ENCODE results near the gene GOPC.

GOPC gene

DNA sequence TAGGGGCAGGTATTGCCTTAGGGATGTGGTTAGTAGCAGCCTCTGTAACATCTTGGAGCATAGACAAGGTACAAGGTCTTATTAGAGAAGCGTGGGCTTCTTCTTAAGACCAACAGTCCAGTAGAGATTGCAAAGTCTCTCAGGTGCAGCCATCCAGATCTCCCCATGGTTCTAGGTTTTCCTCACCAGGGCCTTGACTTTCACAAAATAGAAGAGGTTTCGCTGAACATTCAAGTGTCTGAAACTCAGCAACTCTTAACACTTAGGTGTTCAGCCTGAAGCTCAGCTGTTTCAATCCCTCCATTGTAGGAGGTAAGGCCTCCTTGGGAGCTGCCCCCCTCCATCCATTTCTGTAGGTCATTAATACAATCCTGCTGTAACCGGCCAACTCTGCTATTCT lies 44.4 kb downstream of the GOPC start:
- Histone ChIP-seq H3K36me3 (peaks cover 13% of the 10 kb centered on the region), H3K9me3 (no peaks in the 10 kb centered on the region), H3K4me1 (ENCODE audit: control insufficient read depth in 1 of 2, insufficient read depth in 1 of 2, low read depth in 1 of 2, low read length in 1 of 2) (no peaks in the 10 kb centered on the region), H3K27ac (no peak overlapping the region), H3K27me3 (peaks cover 14% of the 10 kb centered on the region), H3K4me3 (ENCODE audit: low read depth in 1 of 2, low read length in 1 of 2) (no peak overlapping the region)
- TF ChIP-seq, protein P1, sequence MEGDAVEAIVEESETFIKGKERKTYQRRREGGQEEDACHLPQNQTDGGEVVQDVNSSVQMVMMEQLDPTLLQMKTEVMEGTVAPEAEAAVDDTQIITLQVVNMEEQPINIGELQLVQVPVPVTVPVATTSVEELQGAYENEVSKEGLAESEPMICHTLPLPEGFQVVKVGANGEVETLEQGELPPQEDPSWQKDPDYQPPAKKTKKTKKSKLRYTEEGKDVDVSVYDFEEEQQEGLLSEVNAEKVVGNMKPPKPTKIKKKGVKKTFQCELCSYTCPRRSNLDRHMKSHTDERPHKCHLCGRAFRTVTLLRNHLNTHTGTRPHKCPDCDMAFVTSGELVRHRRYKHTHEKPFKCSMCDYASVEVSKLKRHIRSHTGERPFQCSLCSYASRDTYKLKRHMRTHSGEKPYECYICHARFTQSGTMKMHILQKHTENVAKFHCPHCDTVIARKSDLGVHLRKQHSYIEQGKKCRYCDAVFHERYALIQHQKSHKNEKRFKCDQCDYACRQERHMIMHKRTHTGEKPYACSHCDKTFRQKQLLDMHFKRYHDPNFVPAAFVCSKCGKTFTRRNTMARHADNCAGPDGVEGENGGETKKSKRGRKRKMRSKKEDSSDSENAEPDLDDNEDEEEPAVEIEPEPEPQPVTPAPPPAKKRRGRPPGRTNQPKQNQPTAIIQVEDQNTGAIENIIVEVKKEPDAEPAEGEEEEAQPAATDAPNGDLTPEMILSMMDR (IDR thresholded peaks at IDR 0.05) = no peak

DNA sequence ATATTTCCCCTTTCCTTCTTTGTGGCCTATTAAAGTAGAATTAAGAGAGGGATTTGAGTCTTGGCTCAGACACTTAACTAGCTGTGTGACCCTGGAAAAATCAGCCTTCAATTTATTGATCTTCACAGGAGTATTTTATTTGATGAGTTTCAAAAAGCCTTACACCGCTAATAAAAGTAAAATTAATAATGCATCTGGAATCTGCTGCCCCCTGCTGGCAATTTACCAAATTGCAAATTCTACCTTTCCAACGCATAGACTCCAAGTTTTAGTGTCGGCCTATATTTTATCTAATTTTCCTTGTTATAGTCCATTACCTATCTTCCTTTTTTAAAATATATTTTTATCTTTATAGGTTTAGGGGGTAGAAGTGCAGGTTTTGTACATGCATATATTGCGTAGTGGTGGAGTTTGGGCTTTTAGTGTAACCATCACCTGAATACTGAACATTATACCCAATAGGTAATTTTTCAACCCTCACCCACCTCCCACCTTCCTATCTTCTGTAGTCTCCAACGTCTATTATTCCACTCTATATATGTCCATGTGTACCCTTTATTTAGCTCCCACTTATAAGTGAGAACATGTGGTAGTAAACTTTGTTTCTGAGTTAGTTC lies 46.3 kb downstream of the GOPC start:
- Histone ChIP-seq H3K27me3 (peaks cover 27% of the 10 kb centered on the region), H3K4me3 (ENCODE audit: low read depth in 1 of 2, low read length in 1 of 2) (no peak overlapping the region), H3K27ac (no peak overlapping the region), H3K9me3 (no peaks in the 10 kb centered on the region), H3K36me3 (no peaks in the 10 kb centered on the region), H3K4me1 (ENCODE audit: control insufficient read depth in 1 of 2, insufficient read depth in 1 of 2, low read depth in 1 of 2, low read length in 1 of 2) (no peaks in the 10 kb centered on the region)
- TF ChIP-seq, protein P1 (IDR thresholded peaks at IDR 0.05) = peak; percentile 72

DNA sequence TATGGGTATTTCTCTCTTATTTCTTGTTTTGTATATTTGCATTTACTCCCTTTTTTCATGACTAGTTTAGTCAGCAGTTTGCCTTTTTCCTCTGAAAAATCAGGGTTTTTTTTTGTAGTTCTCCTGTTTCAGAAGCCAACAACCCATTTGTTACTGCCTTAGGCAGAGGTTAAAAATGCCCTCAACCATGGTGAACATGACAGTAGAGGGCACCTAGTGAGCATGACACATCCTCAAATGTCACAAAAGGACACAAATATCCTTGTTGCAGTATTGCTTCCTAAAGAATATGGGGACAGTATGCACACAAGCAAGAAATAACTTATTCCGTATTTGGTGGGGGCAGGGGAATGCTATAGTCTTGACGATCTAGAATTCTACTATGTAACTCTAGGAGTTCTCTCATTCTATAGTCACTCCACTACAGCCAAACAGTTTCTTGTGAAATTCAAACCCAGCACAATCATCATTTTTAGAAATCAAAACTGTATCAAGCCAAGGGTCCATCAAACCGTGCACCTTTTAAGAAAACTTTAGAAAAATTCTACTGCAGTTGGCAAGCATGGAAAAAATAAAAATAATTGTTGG lies 47.0 kb downstream of the GOPC start:
- TF ChIP-seq, protein P1 (IDR thresholded peaks at IDR 0.05) = no peak
- no peak overlapping the region for H3K27ac ChIP-seq
- no peaks in the 10 kb centered on the region for H3K36me3 ChIP-seq
- H3K9me3 ChIP-seq = no peaks in the 10 kb centered on the region
- H3K27me3 ChIP-seq = peaks cover 30% of the 10 kb centered on the region
- no peaks in the 10 kb centered on the region for H3K4me1 ChIP-seq (ENCODE audit: control insufficient read depth in 1 of 2, insufficient read depth in 1 of 2, low read depth in 1 of 2, low read length in 1 of 2)
- no peak overlapping the region for H3K4me3 ChIP-seq (ENCODE audit: low read depth in 1 of 2, low read length in 1 of 2)

DNA sequence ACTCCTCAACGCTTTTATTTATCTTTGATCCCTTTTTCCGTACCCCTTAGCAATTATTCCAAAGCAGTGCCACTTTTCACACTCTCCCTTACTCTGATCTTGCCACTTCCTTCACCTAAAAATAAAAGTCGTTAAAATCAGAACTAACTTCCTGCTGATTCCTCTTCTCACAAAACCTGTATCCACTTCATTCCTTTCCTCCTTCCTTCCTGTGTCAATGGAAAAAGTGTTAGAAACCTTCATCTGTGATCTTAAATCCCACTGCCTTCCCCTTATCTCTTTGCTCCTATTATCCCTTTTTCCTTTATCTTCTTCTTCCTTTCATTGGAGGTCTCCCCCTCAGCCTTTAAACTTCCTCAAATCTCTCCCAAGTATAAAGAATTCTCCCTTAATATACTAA lies 49.2 kb downstream of the GOPC start:
- TF ChIP-seq, protein P1 (IDR thresholded peaks at IDR 0.05) = no peak
- H3K27ac ChIP-seq = no peak overlapping the region
- no peaks in the 10 kb centered on the region for H3K36me3 ChIP-seq
- no peaks in the 10 kb centered on the region for H3K9me3 ChIP-seq
- no peak overlapping the region for H3K4me3 ChIP-seq (ENCODE audit: low read depth in 1 of 2, low read length in 1 of 2)
- peaks cover 0 to 4% of the 10 kb centered on the region in 2 experiments for H3K4me1 ChIP-seq (ENCODE audit: control insufficient read depth in 1 of 2, insufficient read depth in 1 of 2, low read depth in 1 of 2, low read length in 1 of 2)
- peaks cover 52% of the 10 kb centered on the region for H3K27me3 ChIP-seq

DNA sequence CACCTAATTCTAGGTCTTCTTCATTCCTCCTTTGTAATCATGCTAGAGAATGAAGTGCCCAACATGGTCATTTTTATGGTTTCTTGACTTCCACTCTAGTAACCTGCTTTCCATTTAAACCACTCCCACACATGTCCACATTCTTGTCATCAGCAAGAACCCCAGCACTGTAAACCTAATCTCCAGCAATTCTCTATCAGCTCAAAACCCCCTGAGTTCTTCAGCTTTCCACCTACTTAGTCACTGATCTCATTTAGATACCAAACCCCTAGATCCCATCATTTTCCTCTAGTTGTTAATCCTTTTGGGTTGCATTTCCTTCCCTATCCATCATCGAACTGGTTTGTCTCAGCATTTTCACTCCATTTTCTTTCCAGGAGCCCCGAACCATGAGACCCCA lies 49.7 kb downstream of the GOPC start:
- Histone ChIP-seq H3K27me3 (peaks cover 57% of the 10 kb centered on the region), H3K9me3 (no peaks in the 10 kb centered on the region), H3K36me3 (no peaks in the 10 kb centered on the region), H3K27ac (no peak overlapping the region), H3K4me1 (ENCODE audit: control insufficient read depth in 1 of 2, insufficient read depth in 1 of 2, low read depth in 1 of 2, low read length in 1 of 2) (peaks cover 5 to 9% of the 10 kb centered on the region in 2 experiments), H3K4me3 (ENCODE audit: low read depth in 1 of 2, low read length in 1 of 2) (no peak overlapping the region)
- TF ChIP-seq, protein P1 (IDR thresholded peaks at IDR 0.05) = no peak
